GM21367 (cell line): Measurements from ENCODE around the gene HGFAC.

Experiments used
- ATAC-seq: cut with Tn5 transposase; IDR thresholded peaks from one replicate; pipeline ENCODE4 v1.9.1; 2021; ENCODE audit not compliant: unreplicated experiment

HGFAC gene

DNA sequence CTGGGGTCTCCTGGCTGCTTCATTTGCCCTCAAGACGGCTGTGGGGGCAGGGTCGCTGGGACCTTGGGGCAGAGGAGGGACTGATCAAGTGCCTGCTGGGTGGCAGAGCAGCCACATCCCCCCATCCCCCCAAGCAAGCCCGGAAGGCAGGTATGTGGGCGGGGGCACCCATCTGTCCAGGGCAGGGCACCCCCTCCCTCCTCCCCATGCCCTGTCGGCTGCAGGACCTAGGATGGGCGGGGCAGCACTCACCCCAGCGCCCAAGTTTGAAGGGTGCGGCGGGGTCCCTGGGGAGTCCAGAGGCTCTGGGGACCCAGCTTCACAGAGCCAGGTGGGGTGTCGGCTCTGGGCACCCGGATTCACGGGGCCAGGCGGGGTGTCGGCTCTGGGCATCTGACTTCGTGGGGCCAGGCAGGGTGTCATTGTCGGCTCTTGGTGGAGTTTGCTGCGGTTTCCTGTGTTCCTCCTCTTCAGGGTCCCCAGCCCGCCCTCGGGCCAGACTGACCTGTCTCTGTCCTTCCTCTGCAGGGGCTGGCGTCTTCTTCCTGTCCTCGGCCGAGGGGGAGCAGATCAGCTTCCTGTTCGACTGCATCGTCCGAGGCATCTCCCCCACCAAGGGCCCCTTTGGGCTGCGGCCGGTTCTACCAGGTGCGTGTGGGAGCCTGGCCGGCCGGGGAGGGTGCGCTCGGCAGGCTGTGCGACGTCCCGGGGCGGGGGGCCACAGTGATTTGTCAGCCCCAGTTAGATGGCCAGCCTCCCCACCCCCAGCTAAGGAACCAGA, 43.4 kb downstream of the HGFAC start:
- no peak for ATAC-seq

DNA sequence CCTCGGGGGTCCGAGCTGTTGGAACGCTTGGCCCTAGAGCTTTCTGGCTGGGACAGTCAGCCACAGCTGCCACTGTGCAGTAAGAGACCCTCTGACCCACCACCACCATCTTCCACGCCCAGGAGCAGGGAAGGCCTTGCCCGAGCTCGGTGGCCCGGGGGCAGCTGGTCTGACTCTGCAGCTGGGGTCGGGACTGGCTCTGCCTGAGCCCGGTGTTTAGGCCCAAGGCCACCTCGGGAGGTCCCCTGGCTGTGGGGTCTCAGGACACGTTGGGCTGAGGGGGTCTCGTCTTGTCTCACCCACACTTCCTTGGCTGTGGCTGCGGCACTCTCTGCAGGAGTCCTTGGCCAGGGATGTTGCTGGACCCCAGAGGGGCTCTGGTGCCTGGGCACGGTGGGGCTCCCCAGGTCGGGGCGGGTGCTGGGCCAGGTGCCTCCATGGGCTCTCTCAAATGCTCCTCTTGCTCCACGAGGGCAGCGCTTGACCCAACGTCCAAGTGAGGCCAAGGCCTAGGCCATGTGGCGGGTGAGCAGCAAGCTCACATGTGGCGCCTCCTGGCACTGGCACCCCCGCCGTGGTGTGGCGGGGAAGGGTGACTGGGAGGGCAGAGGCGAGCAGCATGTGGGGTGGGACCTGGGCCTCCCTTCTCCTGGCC, 44.2 kb downstream of the HGFAC start:
- no peak for ATAC-seq

DNA sequence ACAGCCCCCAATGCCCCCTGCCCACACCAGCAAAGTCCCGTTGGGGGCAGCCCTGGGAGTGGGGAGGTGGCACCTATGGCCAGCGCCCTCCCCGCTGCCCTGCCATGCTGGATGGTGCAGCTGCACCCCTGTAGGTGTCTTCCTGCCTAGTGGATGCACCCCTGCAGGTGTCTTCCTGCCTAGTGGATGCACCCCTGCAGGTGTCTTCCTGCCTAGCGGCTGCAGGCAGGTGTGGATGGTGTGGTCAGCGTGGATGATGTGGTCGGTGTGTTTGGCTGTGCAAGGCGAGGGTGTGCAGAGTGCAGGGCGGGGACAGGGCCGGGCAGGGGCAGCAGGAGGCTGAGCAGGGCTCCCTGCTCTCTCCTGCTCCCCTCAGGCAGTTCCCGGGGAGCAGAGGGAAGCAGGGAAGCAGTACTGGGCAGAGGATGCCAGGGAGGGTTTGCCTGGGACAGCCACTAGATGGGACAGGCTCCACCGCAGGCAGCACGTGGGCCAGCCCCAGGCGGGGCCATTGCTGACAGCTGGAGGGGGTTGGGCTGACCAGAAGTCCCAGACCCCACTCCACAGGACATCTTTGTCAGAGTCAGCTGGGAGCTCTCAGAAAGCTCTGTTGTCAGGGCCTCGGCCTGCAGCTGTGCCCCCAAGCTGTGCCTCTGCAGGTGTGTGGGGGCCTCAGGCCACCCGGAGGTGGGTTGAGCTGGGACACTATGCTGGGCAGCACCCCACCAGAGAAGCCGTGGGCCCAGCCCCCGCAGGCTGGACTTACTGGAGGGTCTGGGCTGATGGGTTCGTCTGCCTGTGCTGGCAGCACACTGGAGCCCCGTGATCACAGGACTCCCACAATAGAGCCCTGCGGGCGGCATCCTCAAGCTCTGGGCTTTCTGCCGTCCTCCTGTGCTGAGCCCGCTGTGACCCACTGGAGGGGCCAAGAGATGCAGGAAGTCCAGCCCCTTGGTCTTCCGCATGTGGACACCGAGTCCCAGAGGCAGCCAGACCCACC, 45.1 kb downstream of the HGFAC start:
- ATAC-seq, result no peak

DNA sequence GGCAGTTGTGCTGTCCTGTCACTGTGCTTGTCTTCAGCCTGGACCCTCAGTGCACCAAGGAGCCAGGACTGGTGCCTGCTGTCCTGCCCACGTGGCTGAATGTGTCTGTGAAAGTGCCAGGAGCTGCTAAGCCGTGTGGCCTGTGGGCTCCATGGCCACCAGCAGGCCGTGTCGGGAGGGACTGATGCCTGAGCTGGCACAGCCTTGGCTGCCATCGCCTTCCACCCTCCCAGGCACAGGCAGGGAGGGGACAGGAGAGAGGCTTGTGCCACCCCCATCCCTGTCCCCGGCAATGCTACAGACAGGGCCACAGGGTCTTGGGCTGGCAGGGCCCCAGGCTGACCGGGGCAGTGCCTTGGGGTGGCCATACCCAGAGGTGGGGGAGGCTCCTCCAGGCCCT, 46.1 kb downstream of the HGFAC start:
- ATAC-seq, result no peak

DNA sequence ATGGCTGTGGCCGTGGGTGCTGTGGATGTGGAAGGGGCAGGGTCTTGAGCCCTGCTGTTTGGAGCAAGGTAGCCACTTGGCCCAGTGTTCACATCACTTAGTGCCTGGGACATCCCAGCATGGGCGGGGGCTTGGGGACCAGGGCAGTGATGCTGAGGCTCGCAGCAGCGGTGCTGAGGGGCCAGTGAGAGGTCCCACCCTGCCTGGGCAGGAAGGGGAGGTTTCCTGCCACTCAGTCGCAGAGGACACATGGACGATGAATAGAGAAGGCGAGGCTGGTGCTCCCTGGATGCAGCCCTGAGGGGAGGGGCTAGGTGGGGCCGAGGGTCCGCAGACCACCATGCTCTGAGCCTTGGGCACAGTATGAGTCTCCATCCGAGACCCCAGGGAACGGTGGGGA, 47.1 kb downstream of the HGFAC start:
- no peak for ATAC-seq

DNA sequence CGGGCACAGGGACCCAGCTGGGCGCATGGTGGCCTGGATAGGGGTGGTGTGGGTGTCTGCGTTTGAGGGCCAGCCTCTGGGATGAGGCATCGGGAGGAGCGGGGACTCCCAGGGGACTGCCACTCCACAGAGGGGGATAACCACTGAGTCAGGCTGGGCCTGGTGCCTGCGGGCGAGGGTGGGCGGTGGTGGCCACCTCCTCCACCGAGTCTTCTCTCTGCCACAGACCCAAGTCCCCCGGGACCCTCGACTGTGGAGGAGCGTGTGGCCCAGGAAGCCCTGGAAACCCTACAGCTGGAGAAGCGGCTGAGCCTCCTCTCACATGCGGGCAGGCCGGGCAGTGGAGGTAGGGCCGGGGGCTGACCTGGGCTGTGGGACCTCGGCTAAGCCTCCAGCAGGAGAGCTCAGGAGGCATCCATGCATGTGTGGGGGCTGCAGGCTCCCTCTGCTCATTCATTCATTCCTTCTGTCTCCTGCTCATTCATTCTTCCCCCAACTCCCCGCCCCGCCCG, 47.7 kb downstream of the HGFAC start:
- no peak for ATAC-seq

DNA sequence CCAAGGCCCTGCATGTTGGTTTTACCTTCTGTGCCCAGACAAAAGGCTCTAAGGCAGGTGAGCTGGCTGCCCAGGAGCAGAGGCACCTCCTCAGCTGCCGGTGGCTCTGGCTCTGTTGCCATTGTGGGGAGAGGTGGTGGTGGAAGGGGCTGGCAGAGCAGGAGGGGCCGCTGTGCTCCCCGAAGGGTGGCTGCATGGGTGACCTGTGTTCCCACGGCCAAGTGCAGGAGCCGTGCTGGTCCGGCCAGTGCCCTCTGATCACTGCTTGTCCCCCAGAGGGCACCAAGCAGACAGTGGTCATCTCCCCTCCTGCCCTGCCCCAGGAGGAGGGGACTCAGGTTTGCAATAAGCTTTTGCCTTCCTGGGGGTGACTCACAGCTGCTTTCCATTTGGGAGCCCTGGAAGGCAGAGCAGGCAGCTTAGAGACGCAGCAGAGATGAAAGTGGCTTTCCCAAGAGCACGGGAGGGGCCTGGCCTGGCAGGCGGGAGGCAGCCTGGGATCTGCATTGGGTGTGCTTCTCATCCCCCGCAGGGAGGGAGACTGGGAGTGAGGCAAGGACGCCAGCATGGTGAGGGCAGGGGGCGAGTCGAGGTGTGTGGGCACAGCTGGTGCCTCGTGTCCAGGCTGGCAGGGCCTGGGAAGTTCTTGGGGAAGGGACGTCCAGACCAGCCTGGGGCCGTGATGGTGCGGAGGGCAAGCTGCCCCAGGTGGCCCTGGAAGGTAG, 50.1 kb downstream of the HGFAC start:
- ATAC-seq, result no peak

DNA sequence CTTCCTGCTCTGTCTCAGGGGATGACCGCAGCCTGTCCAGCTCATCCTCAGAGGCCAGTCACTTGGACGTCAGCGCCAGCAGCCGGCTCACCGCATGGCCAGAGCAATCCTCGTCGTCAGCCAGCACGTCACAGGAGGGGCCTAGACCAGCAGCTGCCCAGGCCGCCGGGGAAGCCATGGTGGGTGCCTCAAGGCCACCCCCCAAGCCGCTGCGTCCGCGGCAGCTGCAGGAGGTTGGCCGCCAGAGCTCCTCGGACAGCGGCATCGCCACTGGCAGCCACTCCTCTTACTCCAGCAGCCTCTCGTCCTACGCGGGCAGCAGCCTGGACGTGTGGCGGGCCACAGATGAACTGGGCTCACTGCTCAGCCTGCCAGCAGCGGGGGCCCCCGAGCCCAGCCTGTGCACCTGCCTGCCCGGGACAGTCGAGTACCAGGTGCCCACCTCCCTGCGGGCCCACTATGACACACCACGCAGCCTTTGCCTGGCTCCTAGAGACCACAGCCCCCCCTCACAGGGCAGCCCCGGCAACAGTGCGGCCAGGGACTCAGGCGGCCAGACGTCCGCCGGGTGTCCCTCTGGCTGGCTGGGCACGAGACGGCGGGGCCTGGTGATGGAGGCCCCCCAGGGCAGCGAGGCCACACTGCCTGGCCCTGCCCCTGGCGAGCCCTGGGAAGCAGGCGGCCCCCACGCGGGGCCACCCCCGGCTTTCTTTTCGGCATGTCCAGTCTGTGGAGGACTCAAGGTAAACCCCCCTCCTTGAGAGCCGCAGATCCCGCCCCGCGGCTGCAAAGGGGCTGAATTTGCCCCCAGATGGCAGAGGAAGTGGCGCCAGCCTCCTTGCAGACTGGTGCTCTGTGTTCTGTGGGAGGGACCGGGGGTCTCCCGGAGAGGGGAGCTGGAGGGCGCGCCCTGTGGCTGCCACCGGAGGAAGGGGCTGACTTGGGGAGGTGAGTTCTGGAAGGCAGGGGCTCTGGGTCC, 51.3 kb downstream of the HGFAC start:
- no peak for ATAC-seq

DNA sequence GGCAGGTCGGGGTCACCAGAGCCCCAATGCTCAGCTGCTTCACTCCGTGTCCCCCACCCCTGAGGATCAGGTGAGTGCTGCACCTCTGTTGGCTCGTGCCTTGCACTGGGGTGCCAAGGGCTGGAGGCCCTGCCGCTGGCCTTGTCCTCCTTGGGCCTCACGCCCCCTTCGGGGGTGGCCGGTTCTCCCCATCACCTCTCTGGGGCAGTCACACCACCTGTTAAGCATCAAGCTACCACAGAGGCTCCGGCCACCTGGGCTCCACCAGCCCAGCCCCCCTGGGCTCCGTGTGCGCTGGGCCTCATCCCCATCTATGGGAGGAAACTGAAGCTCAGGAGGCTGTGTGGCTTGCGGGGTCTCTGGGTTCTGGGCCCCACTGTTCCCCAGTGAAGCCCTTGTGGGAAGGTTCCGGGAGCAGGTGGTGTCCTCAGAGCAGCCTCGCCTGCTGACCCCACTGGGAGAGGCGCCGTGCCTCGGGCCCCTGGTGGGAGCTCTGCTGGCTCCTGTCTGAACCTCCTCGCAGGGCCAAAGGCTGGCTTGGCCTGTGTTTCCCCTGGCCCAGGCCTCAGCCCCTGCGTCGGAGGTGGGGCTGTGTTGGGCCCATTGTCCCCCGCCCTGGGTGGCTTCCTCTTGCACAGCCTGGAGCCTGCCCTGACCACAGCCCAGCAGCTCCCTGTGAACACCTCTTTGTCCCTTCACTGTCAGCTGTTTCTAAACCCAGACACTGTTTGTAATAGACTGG, 52.1 kb downstream of the HGFAC start:
- ATAC-seq, result no peak

DNA sequence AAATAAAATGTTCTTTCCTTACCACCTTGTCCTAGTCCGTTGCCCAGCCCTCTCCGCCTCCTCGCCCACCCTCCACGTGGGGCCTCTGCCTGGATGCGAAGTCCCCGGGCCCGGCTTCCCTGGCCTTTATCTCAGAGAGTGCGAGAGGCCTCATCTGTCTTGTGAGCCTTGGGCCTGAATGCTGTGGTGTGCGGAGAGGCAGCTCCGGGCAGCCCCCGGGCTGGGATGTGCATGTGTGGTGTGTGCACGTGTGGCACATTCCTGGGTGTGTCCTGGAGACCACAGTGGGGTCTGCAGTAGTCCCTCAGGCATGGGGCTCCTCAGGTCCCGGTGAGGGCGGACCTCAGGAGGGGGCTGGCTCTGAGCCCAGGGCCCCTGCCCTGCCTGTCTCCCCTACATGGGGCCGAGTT, 52.7 kb downstream of the HGFAC start:
- no peak for ATAC-seq

DNA sequence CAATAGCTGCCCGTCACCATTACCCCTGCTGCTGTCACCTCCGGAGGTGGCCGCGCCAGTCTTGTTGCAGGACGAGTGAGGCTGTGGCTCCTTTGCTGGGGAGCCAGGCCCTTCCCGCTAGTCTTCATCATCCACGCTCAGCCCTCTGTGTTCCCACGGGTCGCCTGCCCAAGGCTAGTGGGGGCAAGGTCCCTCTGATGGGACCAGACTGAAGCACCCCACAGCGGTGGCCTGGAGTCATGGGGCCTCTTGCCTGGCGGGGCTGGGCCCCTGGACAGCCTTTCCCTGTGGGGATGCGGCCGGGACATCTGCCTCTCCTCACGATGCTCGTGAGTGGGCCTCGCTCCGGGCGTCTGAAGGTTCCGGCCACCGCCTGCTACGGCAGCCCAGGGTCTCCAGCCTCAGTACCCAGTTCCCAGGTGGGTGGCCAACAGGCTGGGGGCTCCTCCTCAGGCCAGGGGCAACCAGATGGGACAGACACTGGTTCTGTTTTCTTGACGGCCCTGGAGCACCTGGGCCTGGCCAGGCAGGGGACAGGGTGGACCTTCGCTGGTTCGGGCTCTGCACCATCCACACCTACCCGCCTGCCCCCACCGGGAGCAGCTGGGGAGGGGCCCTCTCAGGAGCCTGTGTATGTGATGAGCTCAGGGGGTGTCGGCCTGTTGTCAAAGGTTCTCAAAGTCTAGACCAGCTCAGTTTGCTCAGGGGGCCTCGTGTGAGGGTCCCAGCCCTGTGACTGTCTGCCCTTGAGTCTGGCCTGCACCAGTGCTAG, 53.6 kb downstream of the HGFAC start:
- no peak for ATAC-seq

DNA sequence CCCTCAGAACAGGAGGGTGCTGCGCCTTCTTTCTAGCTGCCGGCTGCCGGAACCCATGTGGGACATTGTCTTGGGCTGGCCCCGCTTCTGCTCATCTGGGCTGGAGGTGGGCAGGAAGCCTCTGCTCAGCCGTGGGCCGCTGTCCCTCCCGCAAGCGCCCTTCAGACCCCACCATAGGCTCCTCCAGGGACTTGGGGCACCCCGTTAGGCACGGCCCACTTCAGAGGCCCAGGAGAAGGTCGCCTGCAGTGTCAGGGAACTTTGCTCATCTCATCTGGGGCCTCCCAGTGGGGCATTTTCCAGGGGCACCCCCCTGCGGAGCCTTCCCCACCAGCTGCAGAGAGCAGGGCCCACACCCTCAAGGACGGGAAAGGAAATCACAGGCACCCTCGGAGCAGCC, 54.3 kb downstream of the HGFAC start:
- no peak for ATAC-seq

DNA sequence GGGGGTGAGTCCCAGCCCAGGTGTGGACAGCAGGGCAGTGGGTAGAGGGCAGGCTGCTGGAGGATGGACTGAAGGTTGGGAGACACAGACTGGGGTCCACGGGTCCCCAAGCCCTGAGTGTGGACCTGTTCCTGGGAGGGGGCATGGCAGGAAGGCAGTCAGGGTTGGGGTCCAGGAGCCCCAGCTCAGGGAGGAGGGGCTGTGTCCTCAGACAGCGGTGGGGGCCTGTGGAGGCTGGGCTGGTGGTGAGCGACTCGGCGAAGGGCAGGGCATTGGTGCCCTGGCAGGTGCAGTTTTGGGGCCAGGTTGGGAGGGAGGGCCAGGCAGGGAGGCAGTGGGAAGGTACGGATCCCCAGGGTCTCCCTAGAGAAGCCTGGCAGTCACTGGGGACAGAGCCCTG, 55.3 kb downstream of the HGFAC start:
- no peak for ATAC-seq

DNA sequence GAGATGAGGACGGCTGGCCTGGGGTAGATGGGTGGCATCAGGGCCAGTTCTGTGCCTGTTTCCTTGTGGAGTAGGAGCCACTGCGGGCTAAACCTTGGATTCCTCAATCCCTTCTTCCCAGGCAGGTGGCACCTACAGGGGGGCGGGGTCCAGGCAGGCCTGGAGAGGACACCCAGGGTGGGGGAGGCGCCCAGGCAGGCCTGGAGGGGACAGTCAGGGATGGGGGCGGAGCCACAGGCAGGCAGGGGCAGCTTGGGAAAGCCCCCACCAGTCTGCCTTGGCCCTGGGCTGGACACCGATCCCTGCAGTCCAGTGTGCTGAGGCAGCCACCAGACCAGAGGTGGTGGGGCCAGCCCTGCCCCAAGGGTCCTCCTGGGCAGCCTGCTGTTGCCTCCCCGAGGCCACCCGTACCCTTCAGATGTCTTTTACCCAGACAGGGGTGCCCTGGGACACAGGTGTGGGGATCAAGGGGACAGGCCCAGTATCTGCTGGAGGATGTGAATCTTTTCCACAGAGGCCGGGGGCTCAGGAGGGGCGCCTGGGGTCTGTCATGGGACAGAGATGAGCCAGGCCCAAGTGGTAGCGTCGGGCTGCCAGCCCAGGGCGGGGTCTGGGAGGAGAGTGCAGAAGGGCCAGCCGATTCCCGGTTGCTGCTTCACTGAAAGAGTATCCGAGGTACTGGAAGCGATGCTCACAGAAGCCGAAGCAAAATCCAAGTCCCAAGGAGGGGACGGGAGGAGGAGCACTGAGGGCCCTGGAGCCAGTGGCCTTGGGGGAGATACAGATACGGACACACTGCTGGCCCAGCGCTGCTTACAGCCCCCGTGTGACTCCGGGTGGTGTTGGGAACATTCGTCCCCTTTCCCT, 56.0 kb downstream of the HGFAC start:
- no peak for ATAC-seq

DNA sequence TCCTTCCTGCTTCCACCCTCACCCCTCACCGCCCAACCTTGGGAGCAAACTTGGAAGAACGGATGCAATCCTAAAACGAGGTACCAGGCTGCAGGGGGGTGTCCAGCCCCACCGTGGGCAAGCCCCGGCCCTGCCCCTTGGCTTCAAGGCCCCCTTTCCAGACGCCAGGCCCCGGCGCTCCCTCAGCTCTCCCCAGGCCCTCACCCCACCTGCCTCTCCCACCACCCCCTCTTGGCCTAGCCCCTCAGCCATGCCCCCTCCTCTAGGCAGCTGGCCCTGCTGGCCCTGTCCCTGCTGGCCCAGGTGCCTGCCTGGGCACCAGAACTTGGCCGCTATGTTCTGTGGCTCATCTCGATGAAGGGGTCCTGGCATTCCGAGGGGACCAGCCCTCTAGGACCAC, 56.6 kb downstream of the HGFAC start:
- no peak for ATAC-seq
